GM12891 (cell line): ENCODE measurements around the gene ARHGEF4.
"Not testable (repeated sequence)": the region's sequence is repeated elsewhere in the genome, so short reads cannot be mapped to it uniquely, and the experiment has no call there.

Experiments
- DNase-seq: peaks from one replicate; pipeline ENCODE4 v3.0.0; 2011; ENCODE audit warnings: low spot score; ENCODE audit not compliant: insufficient read length
- FAIRE-seq: peaks from 2 replicates; lab custom pipeline; 2011; peaks lifted over from hg19 to GRCh38; lab: Jason Lieb, UNC
- PAX5 ChIP-seq: IDR thresholded peaks from 2 replicates; pipeline ENCODE4 v1.6.1; 2011; ENCODE audit warnings: low read length, moderate library complexity, mild to moderate bottlenecking; ENCODE audit not compliant: insufficient read depth, severe bottlenecking
- POLR2A ChIP-seq: IDR thresholded peaks from 2 replicates; pipeline ENCODE4 v1.6.1; 2011; ENCODE audit warnings: low read depth, low read length, control low read depth
- POLR2AphosphoS5 ChIP-seq: IDR thresholded peaks from 2 replicates; pipeline ENCODE4 v1.6.1; 2011; ENCODE audit warnings: low read depth, low read length, control low read depth
- POU2F2 ChIP-seq: IDR thresholded peaks from 2 replicates; pipeline ENCODE4 v1.6.1; 2011; ENCODE audit warnings: low read depth, mild to moderate bottlenecking, control low read depth, low read length, moderate library complexity
- SPI1 ChIP-seq: IDR thresholded peaks from 2 replicates; pipeline ENCODE4 v1.6.1; 2011; ENCODE audit warnings: low read depth, low read length, control low read depth
- TAF1 ChIP-seq: IDR thresholded peaks from 2 replicates; pipeline ENCODE4 v1.6.1; 2011; ENCODE audit warnings: low read depth, low read length, control low read depth

The ARHGEF4 gene

GRCh38 chr2:130891966-130892365, 55.3 kb downstream of the ARHGEF4 start:
- DNase-seq (no peak), FAIRE-seq (no peak)
- TF ChIP-seq POU2F2 (no peak), POLR2A (no peak), TAF1 (no peak), PAX5 (no peak), POLR2AphosphoS5 (no peak), SPI1 (no peak)

- FAIRE-seq (no peak), DNase-seq (no peak)
- no peak for TF ChIP-seq POLR2A
- TF ChIP-seq POU2F2 = no peak
- TF ChIP-seq SPI1 = no peak
- no peak for TF ChIP-seq TAF1
- TF ChIP-seq PAX5 = no peak
- no peak for TF ChIP-seq POLR2AphosphoS5
These were observed 56.4 kb downstream of the ARHGEF4 start for GRCh38 chr2:130892793-130893785.

- TF ChIP-seq TAF1 (no peak), SPI1 (no peak), PAX5 (no peak), POLR2A (no peak), POU2F2 (no peak), POLR2AphosphoS5 (no peak)
- DNase-seq (no peak), FAIRE-seq (no peak)
These were observed 57.7 kb downstream of the ARHGEF4 start for GRCh38 chr2:130894326-130894942.

GRCh38 chr2:130896813-130897212, 60.1 kb downstream of the ARHGEF4 start:
- no peak for FAIRE-seq
- DNase-seq = no peak
- TF ChIP-seq POLR2AphosphoS5 (no peak), SPI1 (no peak), TAF1 (no peak), POLR2A (no peak), POU2F2 (no peak), PAX5 (no peak)

- DNase-seq (no peak), FAIRE-seq (no peak)
- TF ChIP-seq POLR2A (no peak), POU2F2 (no peak), PAX5 (no peak), TAF1 (no peak), POLR2AphosphoS5 (no peak), SPI1 (no peak)
These were observed 61.8 kb downstream of the ARHGEF4 start for GRCh38 chr2:130898553-130898952.

- no peak for DNase-seq
- no peak for FAIRE-seq
- TF ChIP-seq POLR2AphosphoS5 (no peak), TAF1 (no peak), POU2F2 (no peak), POLR2A (no peak), PAX5 (no peak), SPI1 (no peak)
These were observed 62.6 kb downstream of the ARHGEF4 start for GRCh38 chr2:130899306-130899705.

GRCh38 chr2:130901061-130901460, 64.3 kb downstream of the ARHGEF4 start:
- TF ChIP-seq PAX5 (no peak), SPI1 (no peak), POLR2AphosphoS5 (no peak), POU2F2 (no peak), POLR2A (no peak), TAF1 (no peak)
- FAIRE-seq (no peak), DNase-seq (no peak)

- FAIRE-seq, DNase-seq: not testable (repeated sequence)
These were observed 64.9 kb downstream of the ARHGEF4 start for GRCh38 chr2:130901626-130902025.

- no peak for DNase-seq
- FAIRE-seq = no peak
- no peak for TF ChIP-seq TAF1
- no peak for TF ChIP-seq PAX5
- TF ChIP-seq POU2F2 = no peak
- TF ChIP-seq SPI1 = no peak
These were observed 72.1 kb downstream of the ARHGEF4 start for GRCh38 chr2:130908832-130909231.

- no peak for FAIRE-seq
- TF ChIP-seq PAX5 (no peak), POLR2A (no peak), POLR2AphosphoS5 (no peak), POU2F2 (no peak), TAF1 (no peak), SPI1 (no peak)
- no peak for DNase-seq
These were observed 74.2 kb downstream of the ARHGEF4 start for GRCh38 chr2:130910931-130911330.
